ENCODE measurements around the gene COPS8.

DNA sequence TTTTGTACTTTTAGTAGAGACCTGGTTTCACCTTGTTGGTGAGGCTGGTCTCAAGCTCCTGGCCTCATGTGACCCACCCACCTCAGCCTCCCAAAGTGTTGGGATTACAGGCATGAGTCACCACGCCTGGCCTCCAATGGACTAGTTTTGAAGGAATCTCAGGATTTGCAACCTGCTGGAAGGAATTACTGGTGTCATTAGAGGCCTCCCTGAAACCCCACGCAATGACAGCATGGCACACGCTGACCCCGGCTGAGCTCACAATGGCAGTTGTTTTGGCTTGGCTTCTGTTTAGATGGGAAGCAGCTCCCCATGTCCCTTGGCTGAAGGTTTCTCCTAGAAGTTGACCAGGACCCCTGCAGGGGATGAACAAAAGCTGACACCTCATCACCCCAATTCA is 23.1 kb upstream of the COPS8 start:
- TF ChIP-seq, protein P1, sequence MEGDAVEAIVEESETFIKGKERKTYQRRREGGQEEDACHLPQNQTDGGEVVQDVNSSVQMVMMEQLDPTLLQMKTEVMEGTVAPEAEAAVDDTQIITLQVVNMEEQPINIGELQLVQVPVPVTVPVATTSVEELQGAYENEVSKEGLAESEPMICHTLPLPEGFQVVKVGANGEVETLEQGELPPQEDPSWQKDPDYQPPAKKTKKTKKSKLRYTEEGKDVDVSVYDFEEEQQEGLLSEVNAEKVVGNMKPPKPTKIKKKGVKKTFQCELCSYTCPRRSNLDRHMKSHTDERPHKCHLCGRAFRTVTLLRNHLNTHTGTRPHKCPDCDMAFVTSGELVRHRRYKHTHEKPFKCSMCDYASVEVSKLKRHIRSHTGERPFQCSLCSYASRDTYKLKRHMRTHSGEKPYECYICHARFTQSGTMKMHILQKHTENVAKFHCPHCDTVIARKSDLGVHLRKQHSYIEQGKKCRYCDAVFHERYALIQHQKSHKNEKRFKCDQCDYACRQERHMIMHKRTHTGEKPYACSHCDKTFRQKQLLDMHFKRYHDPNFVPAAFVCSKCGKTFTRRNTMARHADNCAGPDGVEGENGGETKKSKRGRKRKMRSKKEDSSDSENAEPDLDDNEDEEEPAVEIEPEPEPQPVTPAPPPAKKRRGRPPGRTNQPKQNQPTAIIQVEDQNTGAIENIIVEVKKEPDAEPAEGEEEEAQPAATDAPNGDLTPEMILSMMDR (IDR thresholded peaks at IDR 0.05) = no peak
- TF ChIP-seq POLR2A (IDR thresholded peaks at IDR 0.05) = no peak

All from thyroid gland (tissue), 4 donors.